AG04449 (cell line): ENCODE results near the gene HTATSF1.

Source experiments
- CTCF ChIA-PET: fragments of 350-600 bp; formaldehyde crosslinking; extraction: SDS; loops from one replicate; lab custom pipeline; 2021; ENCODE audit warnings: antibody characterized with exemption; lab: Yijun Ruan, JAX
- POLR2A ChIA-PET: fragments of 400-600, 350-600 bp; formaldehyde crosslinking; extraction: SDS; loops from one replicate; lab custom pipeline; 2020; ENCODE audit warnings: antibody characterized with exemption, inconsistent platforms; lab: Yijun Ruan, JAX
- DNase-seq: peaks from one replicate; pipeline ENCODE4 v3.0.0-alpha.2; 2010; ENCODE audit warnings: low read depth, low spot score
- H3K4me3 ChIP-seq: 2 replicates; pipeline ENCODE4 v1.5.1; 2011; ENCODE audit warnings: low read depth, mild to moderate bottlenecking, control low read depth, low read length
- CTCF ChIP-seq: IDR thresholded peaks from one replicate; pipeline ENCODE4 v1.5.1; 2011; ENCODE audit warnings: mild to moderate bottlenecking, moderate library complexity, low read length, control low read depth, inconsistent platforms; ENCODE audit not compliant: insufficient read depth; ENCODE audit errors: missing control alignments

The HTATSF1 gene

GRCh38 chrX:136488706-136489105, 8.7 kb upstream of the HTATSF1 start:
- DNase-seq = no peak
- no peak overlapping the region for H3K4me3 ChIP-seq
- POLR2A ChIA-PET = no interaction called here
- TF ChIP-seq CTCF = no peak
- CTCF ChIA-PET = no interaction called here

GRCh38 chrX:136491832-136492231, 5.6 kb upstream of the HTATSF1 start:
- no peak overlapping the region for H3K4me3 ChIP-seq
- POLR2A ChIA-PET = no interaction called here
- DNase-seq = no peak
- CTCF ChIA-PET = interaction anchor here (0.9 kb wide), 1 partner anchor 747 kb away, joined by 3 read pairs; no protein-coding TSS in a partner anchor
- TF ChIP-seq CTCF = no peak

GRCh38 chrX:136493011-136493410, 4.4 kb upstream of the HTATSF1 start:
- no peak overlapping the region for H3K4me3 ChIP-seq
- DNase-seq = no peak
- POLR2A ChIA-PET = no interaction called here
- TF ChIP-seq CTCF = no peak
- CTCF ChIA-PET = no interaction called here

- CTCF ChIA-PET = no interaction called here
- H3K4me3 ChIP-seq = no peak overlapping the region
- DNase-seq = no peak
- no peak for TF ChIP-seq CTCF
- POLR2A ChIA-PET = no interaction called here
Observed at GRCh38 chrX:136495043-136495442, 2.3 kb upstream of the HTATSF1 start.

- ChIA-PET CTCF (no interaction called here), POLR2A (no interaction called here)
- DNase-seq = no peak
- peak overlapping the region; percentile 67 for H3K4me3 ChIP-seq
- no peak for TF ChIP-seq CTCF
Observed at GRCh38 chrX:136496186-136496763, 1.1 kb upstream of the HTATSF1 start.

- peak; percentile 12 for DNase-seq
- ChIA-PET POLR2A (no interaction called here), CTCF (no interaction called here)
- TF ChIP-seq CTCF = no peak
- peak overlapping the region; percentile 74 for H3K4me3 ChIP-seq
Observed at GRCh38 chrX:136496764-136497555, 432 bp upstream of the HTATSF1 start.
